Astrocyte of the cerebellum (primary cell): Measurements from ENCODE around the gene RAB10.
"Not testable (repeated sequence)": the region's sequence is repeated elsewhere in the genome, so short reads cannot be mapped to it uniquely, and the experiment has no call there.

Source experiments
- DNase-seq: peaks from one replicate; pipeline ENCODE4 v3.0.0-alpha.2; 2011; ENCODE audit warnings: low read depth
- H3K4me3 ChIP-seq: 2 replicates; pipeline ENCODE4 v1.5.1; 2011; ENCODE audit warnings: mild to moderate bottlenecking, low read depth, low read length, moderate library complexity
- in situ Hi-C: cut with HindIII; loops from 2 replicates; pipeline ENCODE4 v1.10.0; 2017; ENCODE audit warnings: low sequenced_read_pairs
- TF ChIP-seq, protein P1 (sequence below): IDR thresholded peaks from 2 replicates; pipeline ENCODE4 v1.5.1; 2012; ENCODE audit warnings: low read length, low read depth, moderate library complexity, mild to moderate bottlenecking; ENCODE audit errors: missing control alignments

RAB10 gene

GRCh38 chr2:26013668-26014067, 20.2 kb upstream of the RAB10 start:
- H3K4me3 ChIP-seq: no peak overlapping the region
- DNase-seq: no peak
- TF ChIP-seq, protein P1, sequence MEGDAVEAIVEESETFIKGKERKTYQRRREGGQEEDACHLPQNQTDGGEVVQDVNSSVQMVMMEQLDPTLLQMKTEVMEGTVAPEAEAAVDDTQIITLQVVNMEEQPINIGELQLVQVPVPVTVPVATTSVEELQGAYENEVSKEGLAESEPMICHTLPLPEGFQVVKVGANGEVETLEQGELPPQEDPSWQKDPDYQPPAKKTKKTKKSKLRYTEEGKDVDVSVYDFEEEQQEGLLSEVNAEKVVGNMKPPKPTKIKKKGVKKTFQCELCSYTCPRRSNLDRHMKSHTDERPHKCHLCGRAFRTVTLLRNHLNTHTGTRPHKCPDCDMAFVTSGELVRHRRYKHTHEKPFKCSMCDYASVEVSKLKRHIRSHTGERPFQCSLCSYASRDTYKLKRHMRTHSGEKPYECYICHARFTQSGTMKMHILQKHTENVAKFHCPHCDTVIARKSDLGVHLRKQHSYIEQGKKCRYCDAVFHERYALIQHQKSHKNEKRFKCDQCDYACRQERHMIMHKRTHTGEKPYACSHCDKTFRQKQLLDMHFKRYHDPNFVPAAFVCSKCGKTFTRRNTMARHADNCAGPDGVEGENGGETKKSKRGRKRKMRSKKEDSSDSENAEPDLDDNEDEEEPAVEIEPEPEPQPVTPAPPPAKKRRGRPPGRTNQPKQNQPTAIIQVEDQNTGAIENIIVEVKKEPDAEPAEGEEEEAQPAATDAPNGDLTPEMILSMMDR: no peak
- in situ Hi-C loops: no loop called here

DNA sequence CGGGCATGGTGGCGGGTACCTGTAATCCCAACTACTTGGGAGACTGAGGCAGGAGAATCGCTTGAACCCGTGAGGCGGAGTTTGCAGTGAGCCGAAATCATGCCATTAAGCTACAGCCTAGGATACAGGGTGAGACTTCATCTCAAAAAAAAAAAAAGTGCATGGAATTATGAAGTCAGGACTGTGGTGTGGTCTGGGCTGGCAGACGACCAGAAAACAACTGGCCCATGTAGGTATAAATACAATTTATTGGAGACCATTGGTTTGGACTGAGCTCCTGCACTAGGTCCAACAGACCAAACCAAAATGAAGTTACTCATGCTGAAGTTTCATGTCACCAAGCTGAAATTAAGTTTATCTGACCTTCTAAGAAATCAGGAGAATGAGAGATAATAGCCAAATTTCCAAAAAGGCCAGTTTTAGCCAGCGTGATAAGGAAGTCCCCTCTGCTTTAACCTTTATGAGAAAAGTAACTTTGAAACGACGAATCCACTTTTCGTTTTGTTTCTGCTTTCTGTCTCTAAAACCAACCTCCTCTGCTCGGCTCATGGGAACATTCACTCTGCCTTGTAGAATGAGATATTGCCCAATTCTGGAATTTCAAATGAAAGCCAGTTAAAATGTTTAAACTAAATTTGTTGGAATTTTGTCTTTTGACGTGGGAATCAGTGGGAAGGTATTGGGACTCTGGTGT, 17.7 kb upstream of the RAB10 start:
- TF ChIP-seq, protein P1: no peak
- H3K4me3 ChIP-seq: no peak overlapping the region
- in situ Hi-C loops: no loop called here
- no peak for DNase-seq

- DNase-seq, H3K4me3 ChIP-seq, in situ Hi-C loops: not testable (repeated sequence)
These were observed 17.2 kb upstream of the RAB10 start for GRCh38 chr2:26016706-26017045.

- TF ChIP-seq, protein P1: no peak
- in situ Hi-C loops: no loop called here
- DNase-seq: no peak
- H3K4me3 ChIP-seq: no peak overlapping the region
These were observed 16.3 kb upstream of the RAB10 start for GRCh38 chr2:26017464-26018183.

DNA sequence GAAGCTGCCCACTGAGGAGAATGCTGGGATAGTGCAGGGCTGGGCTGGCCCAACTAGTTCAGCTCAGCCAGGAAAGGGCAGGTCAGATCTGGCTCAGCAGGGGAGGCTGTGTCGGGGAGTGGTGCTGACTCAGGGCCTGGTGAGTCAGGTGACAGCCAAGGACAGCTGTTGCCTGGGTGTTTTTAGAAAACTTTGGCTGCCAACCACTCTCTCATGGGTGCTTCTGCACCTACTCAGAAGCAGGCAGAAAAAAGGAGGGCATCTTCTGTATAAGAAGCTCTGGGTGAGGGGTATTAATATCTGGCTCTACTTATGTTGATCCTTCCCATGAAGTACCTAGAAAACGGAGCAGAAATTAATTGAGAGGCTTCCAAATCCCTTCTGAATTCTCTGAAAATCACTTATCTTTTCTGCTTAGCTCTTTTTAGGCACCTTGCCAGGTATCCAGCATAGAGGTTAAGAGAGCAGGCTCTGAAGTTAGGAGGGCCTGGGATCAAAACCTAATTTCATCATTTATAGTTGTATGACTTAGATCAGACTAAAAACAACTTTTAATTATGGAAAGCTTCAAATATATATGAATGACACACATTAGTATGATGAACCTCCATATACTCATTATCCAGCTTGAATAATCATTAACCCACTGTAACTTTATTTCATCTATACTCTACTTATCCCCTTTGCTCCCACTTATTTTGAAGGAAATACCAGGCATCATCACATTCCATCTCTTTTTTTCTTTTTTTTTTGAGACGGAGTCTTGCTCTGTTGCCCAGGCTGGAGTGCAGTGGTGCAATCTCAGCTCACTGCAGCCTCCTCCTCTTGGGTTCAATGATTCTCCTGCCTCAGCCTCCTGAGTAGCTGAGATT, 15.5 kb upstream of the RAB10 start:
- in situ Hi-C loops: no loop called here
- DNase-seq: peak; percentile 43
- no peak overlapping the region for H3K4me3 ChIP-seq
- TF ChIP-seq, protein P1: no peak

DNA sequence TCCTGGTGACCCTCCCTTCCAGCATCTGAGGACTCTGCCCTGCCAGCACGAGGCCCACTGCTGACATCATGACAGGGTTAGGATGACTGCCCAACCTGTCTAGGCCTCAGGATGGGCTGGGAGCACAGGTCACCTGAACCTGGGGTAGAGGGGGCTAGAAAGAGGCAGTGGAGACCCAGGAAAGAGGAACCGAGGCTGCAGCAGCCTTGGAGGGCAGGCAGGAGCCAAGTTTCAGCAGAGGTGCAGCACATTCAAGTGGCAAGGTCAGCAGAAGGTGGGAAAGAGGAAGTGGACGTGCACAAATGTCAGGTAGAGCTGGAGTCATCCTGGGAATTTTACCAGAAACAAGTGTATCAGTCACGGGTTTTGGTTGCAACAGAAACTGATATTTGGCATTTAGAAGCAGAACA, 13.6 kb upstream of the RAB10 start:
- in situ Hi-C loops: no loop called here
- no peak overlapping the region for H3K4me3 ChIP-seq
- no peak for DNase-seq
- TF ChIP-seq, protein P1: no peak
